Naive thymus-derived CD8-positive, alpha-beta T cell (primary cell): ENCODE data around the gene GABRB1. TPM values are rescaled to one million over a fixed set of nuclear protein-coding genes. Genes with fewer than 3 reads are reported as not detected.
A peak's percentile ranks its signal among the peaks of the same experiment; 100 is the strongest.

Experiments used
- ATAC-seq, 2 donors: fragments of 150-1000 bp; cut with Tn5 transposase in 1 of 2; sonication (Bioruptor Pico), chemical (Tn5 transposase) in 1 of 2; 1 replicate in 1 of 2; 2 replicates in 1 of 2; pipeline ENCODE4 v1.10.0; 2021; ENCODE audit warnings: mild to moderate bottlenecking in 2 of 2, moderate library complexity in 2 of 2
- POLR2A ChIA-PET: fragments of 350-600 bp; sonication (Branson Sonifier 250); formaldehyde crosslinking; loops from one replicate; lab custom pipeline; 2021; ENCODE audit warnings: antibody characterized with exemption; lab: Charles Lee
- DNase-seq, 10 donors: peaks; one replicate each; pipeline versions ENCODE4 v3.0.0 to v3.0.0-alpha.2; 2020 to 2022
- H3K27ac Mint-ChIP-seq, 10 donors: one replicate each; pipeline ENCODE4 v1.8.0; 2020 to 2022; ENCODE audit warnings: mild to moderate bottlenecking in 10 of 10, mixed read lengths in 10 of 10, moderate library complexity in 4 of 10, inconsistent platforms in 1 of 10
- H3K27me3 Mint-ChIP-seq, 5 donors: one replicate each; pipeline ENCODE4 v1.8.0; 2021 to 2022; ENCODE audit warnings: mixed read lengths in 5 of 5
- H3K36me3 Mint-ChIP-seq, 3 donors: one replicate each; pipeline ENCODE4 v1.8.0; 2020 to 2022; ENCODE audit warnings: mixed read lengths in 3 of 3, mild to moderate bottlenecking in 2 of 3, inconsistent platforms in 1 of 3
- H3K4me1 Mint-ChIP-seq, 4 donors: one replicate each; pipeline ENCODE4 v1.8.0; 2021 to 2022; ENCODE audit warnings: mixed read lengths in 4 of 4
- H3K4me3 Mint-ChIP-seq, 10 donors: one replicate each; pipeline ENCODE4 v1.8.0; 2020 to 2022; ENCODE audit warnings: mild to moderate bottlenecking in 10 of 10, mixed read lengths in 10 of 10, moderate library complexity in 6 of 10, inconsistent platforms in 1 of 10
- H3K9me3 Mint-ChIP-seq, 9 donors: one replicate each; pipeline ENCODE4 v1.8.0; 2020 to 2022; ENCODE audit warnings: mixed read lengths in 9 of 9, mild to moderate bottlenecking in 3 of 9, inconsistent platforms in 1 of 9, moderate library complexity in 1 of 9
- polyA plus RNA-seq, 3 donors: library from polyadenylated mRNA; unstranded; fragments of 300-500 nt; fragmentation: Illumina TruSeq; gene quantifications; one replicate each; pipeline ENCODE4 v1.2.3, GENCODE V29; 2021
- total RNA-seq, 8 experiments: library from RNA in 2 of 8; stranded (reverse) in 2 of 8; gene quantifications; one replicate each; pipeline ENCODE4 v1.2.3 and lab custom pipeline; 2021 to 2026

Gene GABRB1
- total RNA-seq (not detected), polyA plus RNA-seq (not detected), total RNA-seq (lab: John Stamatoyannopoulos, UW) (0 reads per million in 6 experiments)

- H3K4me3 Mint-ChIP-seq: peak within 1 kb of the TSS; percentile 54 to 84 (median 74)
- peaks cover 28 to 56% (median 35%) of the 10 kb centered on the region in 5 donors for H3K27me3 Mint-ChIP-seq
- H3K9me3 Mint-ChIP-seq: no peaks in the 10 kb centered on the region
- H3K4me1 Mint-ChIP-seq: peaks cover 12 to 24% (median 16%) of the 10 kb centered on the region in 4 donors
- POLR2A ChIA-PET: no interaction called here
- DNase-seq (peak in 3 of 10 donors; percentile 15 to 61 (median 20)), ATAC-seq (no peak)
- H3K27ac Mint-ChIP-seq: peak within 1 kb of the TSS in 1 of 10 donors; percentile 49
- peaks cover 0 to 10% (median 0%) of the 10 kb centered on the region in 3 donors for H3K36me3 Mint-ChIP-seq
These were observed at the start of gene GABRB1 for GRCh38 chr4:47031011-47031678. Gene GABRB1 (plus strand): TSS chr4:47031567.

- Mint-ChIP-seq H3K9me3 (no peaks in the 10 kb centered on the region), H3K4me3 (no peak overlapping the region), H3K4me1 (no peaks in the 10 kb centered on the region), H3K27me3 (peaks cover 2 to 15% (median 3%) of the 10 kb centered on the region in 5 donors), H3K36me3 (no peaks in the 10 kb centered on the region), H3K27ac (no peak overlapping the region)
- POLR2A ChIA-PET: no interaction called here
- no peak for DNase-seq
- ATAC-seq: no peak
These were observed 46.6 kb upstream of the GABRB1 start for GRCh38 chr4:46984781-46985180.

GRCh38 chr4:46986922-46987638 is 44.3 kb upstream of the GABRB1 start:
- H3K4me3 Mint-ChIP-seq: no peak overlapping the region
- no peak overlapping the region for H3K27ac Mint-ChIP-seq
- DNase-seq: no peak
- H3K27me3 Mint-ChIP-seq: peaks cover 3 to 17% (median 8%) of the 10 kb centered on the region in 5 donors
- H3K36me3 Mint-ChIP-seq: peaks cover 0 to under 1% (median 0%) of the 10 kb centered on the region in 3 donors
- no peaks in the 10 kb centered on the region for H3K9me3 Mint-ChIP-seq
- POLR2A ChIA-PET: no interaction called here
- ATAC-seq: no peak
- H3K4me1 Mint-ChIP-seq: peaks cover 0 to under 1% (median 0%) of the 10 kb centered on the region in 4 donors

- DNase-seq (no peak), ATAC-seq (no peak)
- peaks cover 7 to 29% (median 11%) of the 10 kb centered on the region in 4 donors for H3K4me1 Mint-ChIP-seq
- peak overlapping the region in 8 of 10 donors; percentile 11 to 65 (median 36) for H3K4me3 Mint-ChIP-seq
- H3K27me3 Mint-ChIP-seq: peaks cover 17 to 55% (median 33%) of the 10 kb centered on the region in 5 donors
- POLR2A ChIA-PET: no interaction called here
- no peaks in the 10 kb centered on the region for H3K9me3 Mint-ChIP-seq
- H3K36me3 Mint-ChIP-seq: peaks cover 0 to 6% (median 0%) of the 10 kb centered on the region in 3 donors
- H3K27ac Mint-ChIP-seq: no peak overlapping the region
These were observed 39.0 kb upstream of the GABRB1 start for GRCh38 chr4:46992338-46992737.

GRCh38 chr4:46993075-46994006 is 38.0 kb upstream of the GABRB1 start, which contains the start of gene GABRA4:
Gene GABRA4 (minus strand): TSS chr4:46993581. CDS start chr4:46993424, 157 bp downstream.
- Mint-ChIP-seq H3K27me3 (peaks cover 22 to 61% (median 38%) of the 10 kb centered on the region in 5 donors), H3K9me3 (no peaks in the 10 kb centered on the region), H3K27ac (no peak within 1 kb of the TSS), H3K4me3 (peak within 1 kb of the TSS in 9 of 10 donors; percentile 28 to 77 (median 64)), H3K36me3 (peaks cover 0 to 6% (median 0%) of the 10 kb centered on the region in 3 donors), H3K4me1 (peaks cover 7 to 29% (median 11%) of the 10 kb centered on the region in 4 donors)
- peak in 1 of 2 donors; percentile 14 for ATAC-seq
- POLR2A ChIA-PET: no interaction called here
- DNase-seq: no peak

GRCh38 chr4:46994007-46994405 is 37.4 kb upstream of the GABRB1 start:
- ATAC-seq (no peak), DNase-seq (no peak)
- Mint-ChIP-seq H3K4me1 (peaks cover 7 to 29% (median 11%) of the 10 kb centered on the region in 4 donors), H3K27me3 (peaks cover 22 to 61% (median 38%) of the 10 kb centered on the region in 5 donors), H3K4me3 (peak overlapping the region in 9 of 10 donors; percentile 28 to 77 (median 61)), H3K36me3 (peaks cover 0 to 6% (median 0%) of the 10 kb centered on the region in 3 donors), H3K9me3 (no peaks in the 10 kb centered on the region), H3K27ac (no peak overlapping the region)
- POLR2A ChIA-PET: no interaction called here

GRCh38 chr4:46999566-46999965 is 31.8 kb upstream of the GABRB1 start:
- DNase-seq (no peak), ATAC-seq (no peak)
- H3K36me3 Mint-ChIP-seq: no peaks in the 10 kb centered on the region
- H3K4me1 Mint-ChIP-seq: peaks cover 0 to 5% (median 0%) of the 10 kb centered on the region in 4 donors
- no peak overlapping the region for H3K4me3 Mint-ChIP-seq
- peaks cover 11 to 33% (median 16%) of the 10 kb centered on the region in 5 donors for H3K27me3 Mint-ChIP-seq
- no peaks in the 10 kb centered on the region for H3K9me3 Mint-ChIP-seq
- no peak overlapping the region for H3K27ac Mint-ChIP-seq
- POLR2A ChIA-PET: no interaction called here

GRCh38 chr4:47000406-47000805 is 31.0 kb upstream of the GABRB1 start:
- ATAC-seq (no peak), DNase-seq (no peak)
- no peaks in the 10 kb centered on the region for H3K4me1 Mint-ChIP-seq
- no peak overlapping the region for H3K27ac Mint-ChIP-seq
- no peaks in the 10 kb centered on the region for H3K9me3 Mint-ChIP-seq
- peaks cover 5 to 24% (median 10%) of the 10 kb centered on the region in 5 donors for H3K27me3 Mint-ChIP-seq
- no peaks in the 10 kb centered on the region for H3K36me3 Mint-ChIP-seq
- H3K4me3 Mint-ChIP-seq: no peak overlapping the region
- POLR2A ChIA-PET: no interaction called here

GRCh38 chr4:47002580-47002979 is 28.8 kb upstream of the GABRB1 start:
- no peak overlapping the region for H3K4me3 Mint-ChIP-seq
- H3K9me3 Mint-ChIP-seq: no peaks in the 10 kb centered on the region
- POLR2A ChIA-PET: no interaction called here
- no peaks in the 10 kb centered on the region for H3K36me3 Mint-ChIP-seq
- peaks cover 2 to 12% (median 7%) of the 10 kb centered on the region in 5 donors for H3K27me3 Mint-ChIP-seq
- DNase-seq (no peak), ATAC-seq (no peak)
- H3K27ac Mint-ChIP-seq: no peak overlapping the region
- no peaks in the 10 kb centered on the region for H3K4me1 Mint-ChIP-seq

- DNase-seq (no peak), ATAC-seq (no peak)
- peak overlapping the region in 9 of 10 donors; percentile 7 to 73 (median 62) for H3K4me3 Mint-ChIP-seq
- peak overlapping the region in 8 of 10 donors; percentile 10 to 71 (median 48) for H3K27ac Mint-ChIP-seq
- POLR2A ChIA-PET: no interaction called here
- no peaks in the 10 kb centered on the region for H3K27me3 Mint-ChIP-seq
- H3K9me3 Mint-ChIP-seq: no peaks in the 10 kb centered on the region
- peaks cover 0 to 3% (median 0%) of the 10 kb centered on the region in 3 donors for H3K36me3 Mint-ChIP-seq
- peaks cover 8 to 16% (median 13%) of the 10 kb centered on the region in 4 donors for H3K4me1 Mint-ChIP-seq
These were observed 20.9 kb upstream of the GABRB1 start for GRCh38 chr4:47010347-47010911.

- Mint-ChIP-seq H3K36me3 (peaks cover 0 to 3% (median 0%) of the 10 kb centered on the region in 3 donors), H3K27me3 (no peaks in the 10 kb centered on the region), H3K4me1 (peaks cover 10 to 16% (median 13%) of the 10 kb centered on the region in 4 donors), H3K27ac (peak overlapping the region; percentile 10 to 71 (median 48)), H3K4me3 (peak overlapping the region in 9 of 10 donors; percentile 7 to 73 (median 62)), H3K9me3 (no peaks in the 10 kb centered on the region)
- ATAC-seq: peak in 1 of 2 donors; percentile 27
- DNase-seq: peak in 3 of 10 donors; percentile 7 to 15 (median 12)
- POLR2A ChIA-PET: no interaction called here
These were observed 20.4 kb upstream of the GABRB1 start for GRCh38 chr4:47010912-47011446.
